Thymus (tissue), 11 donors: ENCODE measurements around the gene KCNH2. TPM values are rescaled to one million over a fixed set of nuclear protein-coding genes. Genes with fewer than 3 reads are reported as not detected.

Experiments used
- DNase-seq, 9 donors: peaks; one replicate each; pipeline ENCODE4 v3.0.0-alpha.2; 2013; ENCODE audit warnings: low spot score in 9 of 9, low read depth in 6 of 9, missing footprints in 1 of 9
- H3K27ac ChIP-seq, 2 donors: one replicate each; pipeline ENCODE4 v1.5.1; 2013; ENCODE audit warnings: control low read depth in 1 of 2, low read depth in 1 of 2, low read length in 1 of 2, mild to moderate bottlenecking in 1 of 2, moderate library complexity in 1 of 2
- H3K27me3 ChIP-seq, 2 donors: one replicate each; pipeline ENCODE4 v1.5.1; 2013; ENCODE audit warnings: low read length in 1 of 2; ENCODE audit not compliant: control insufficient read depth in 2 of 2, insufficient read depth in 1 of 2
- H3K36me3 ChIP-seq, 2 donors: one replicate each; pipeline ENCODE4 v1.5.1; 2013; ENCODE audit warnings: low read length in 1 of 2, mild to moderate bottlenecking in 1 of 2, moderate library complexity in 1 of 2; ENCODE audit not compliant: control insufficient read depth in 2 of 2, insufficient read depth in 2 of 2
- H3K4me1 ChIP-seq, 2 donors: one replicate each; pipeline ENCODE4 v1.5.1; 2013; ENCODE audit warnings: low read length in 2 of 2; ENCODE audit not compliant: control insufficient read depth in 2 of 2, insufficient read depth in 2 of 2
- H3K4me3 ChIP-seq, 2 donors: one replicate each; pipeline ENCODE4 v1.5.1; 2013; ENCODE audit warnings: low read length in 2 of 2, control low read depth in 1 of 2, mild to moderate bottlenecking in 1 of 2
- H3K9me3 ChIP-seq, 2 donors: one replicate each; pipeline ENCODE4 v1.5.1; 2013; ENCODE audit warnings: low read length in 1 of 2, mild to moderate bottlenecking in 1 of 2; ENCODE audit not compliant: control insufficient read depth in 2 of 2, insufficient read depth in 1 of 2
- WGBS: extraction: QIAGEN DNeasy Blood & Tissue Kit; methylation state at CpG from one replicate; pipeline ENCODE4 v1.1.7; 2013; 5-methylcytosine and 5-hydroxymethylcytosine counted together
- polyA plus RNA-seq: library from polyadenylated mRNA; stranded (reverse); fragments of 200-250 nt; gene quantifications from one replicate; pipeline ENCODE4 v1.2.3, GENCODE V29; 2013
- total RNA-seq: library from RNA; stranded (reverse); fragments of 120-200 nt; gene quantifications from one replicate; pipeline ENCODE4 v1.2.4, GENCODE V29; 2013
- donor health status: healthy.

The KCNH2 gene
- total and polyA plus RNA-seq, 2 donors, result 1.5 to 2.3 TPM

GRCh38 chr7:150904011-150904909 lies 73.9 kb downstream of the KCNH2 start:
- DNase-seq, result no peak
- Histone ChIP-seq H3K27ac (no peak overlapping the region), H3K4me1 (no peaks in the 10 kb centered on the region), H3K27me3 (peaks cover 2 to 36% of the 10 kb centered on the region in 2 donors), H3K36me3 (no peaks in the 10 kb centered on the region), H3K9me3 (no peaks in the 10 kb centered on the region), H3K4me3 (no peak overlapping the region)
- 39% methylated on average over 6 of the region's 6 CpGs for WGBS

- WGBS, result 13% methylated on average over 12 of the region's 12 CpGs
- peaks cover 2 to 41% of the 10 kb centered on the region in 2 donors for H3K27me3 ChIP-seq
- no peak for DNase-seq
- H3K27ac ChIP-seq, result no peak overlapping the region
- no peak overlapping the region for H3K4me3 ChIP-seq
- H3K4me1 ChIP-seq, result peaks cover 0 to 2% of the 10 kb centered on the region in 2 donors
- H3K36me3 ChIP-seq, result no peaks in the 10 kb centered on the region
- H3K9me3 ChIP-seq, result no peaks in the 10 kb centered on the region
These were observed 74.5 kb downstream of the KCNH2 start for GRCh38 chr7:150903606-150904005.

GRCh38 chr7:150902078-150903033 lies 75.8 kb downstream of the KCNH2 start:
- peaks cover 7 to 53% of the 10 kb centered on the region in 2 donors for H3K27me3 ChIP-seq
- H3K27ac ChIP-seq, result no peak overlapping the region
- H3K9me3 ChIP-seq, result no peaks in the 10 kb centered on the region
- WGBS, result 95% methylated on average over 14 of the region's 14 CpGs
- no peak overlapping the region for H3K4me3 ChIP-seq
- no peaks in the 10 kb centered on the region for H3K36me3 ChIP-seq
- H3K4me1 ChIP-seq, result peaks cover 0 to 3% of the 10 kb centered on the region in 2 donors
- DNase-seq, result no peak

- H3K4me1 ChIP-seq, result peaks cover 0 to 3% of the 10 kb centered on the region in 2 donors
- no peak overlapping the region for H3K4me3 ChIP-seq
- 48% methylated on average over 15 of the region's 15 CpGs for WGBS
- no peaks in the 10 kb centered on the region for H3K9me3 ChIP-seq
- no peaks in the 10 kb centered on the region for H3K36me3 ChIP-seq
- H3K27me3 ChIP-seq, result peaks cover 7 to 62% of the 10 kb centered on the region in 2 donors
- H3K27ac ChIP-seq, result no peak overlapping the region
- no peak for DNase-seq
These were observed 76.7 kb downstream of the KCNH2 start for GRCh38 chr7:150901160-150902035.

GRCh38 chr7:150900675-150901074 lies 77.4 kb downstream of the KCNH2 start:
- H3K27ac ChIP-seq, result no peak overlapping the region
- no peaks in the 10 kb centered on the region for H3K9me3 ChIP-seq
- no peak overlapping the region for H3K4me3 ChIP-seq
- no peaks in the 10 kb centered on the region for H3K36me3 ChIP-seq
- peaks cover 0 to 3% of the 10 kb centered on the region in 2 donors for H3K4me1 ChIP-seq
- peaks cover 7 to 66% of the 10 kb centered on the region in 2 donors for H3K27me3 ChIP-seq
- no peak for DNase-seq
- WGBS, result 83% methylated on average over 8 of the region's 8 CpGs

DNA sequence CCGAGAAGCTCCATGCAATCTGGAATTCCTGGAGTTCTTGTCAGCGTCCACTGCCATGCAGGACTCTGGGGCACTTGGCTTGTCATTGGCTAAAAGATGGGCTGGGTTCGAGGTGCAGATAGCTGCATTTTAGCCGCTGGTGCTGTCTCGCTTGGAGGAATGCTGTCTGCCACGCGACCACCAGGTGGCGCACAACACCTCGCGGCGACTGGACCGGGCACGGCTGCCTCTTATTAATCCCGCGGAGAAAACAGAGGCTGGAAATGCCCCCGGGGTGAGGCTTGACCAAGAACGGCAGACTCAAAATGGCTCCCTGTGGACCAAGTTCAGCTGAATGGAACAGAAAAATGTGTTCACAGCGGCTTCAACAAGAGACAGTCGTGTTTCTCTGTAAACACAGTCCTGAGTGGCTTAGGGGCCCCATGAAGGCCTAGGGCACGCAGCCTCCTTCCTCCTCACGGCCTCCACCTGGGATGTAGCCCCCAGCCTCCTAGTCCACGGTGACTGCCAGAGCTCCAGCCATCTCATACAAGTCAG lies 79.6 kb downstream of the KCNH2 start:
- WGBS, result 15% methylated on average over 22 of the region's 22 CpGs
- peaks cover 5 to 62% of the 10 kb centered on the region in 2 donors for H3K27me3 ChIP-seq
- peak in 7 of 9 donors; percentile 19 to 73 (median 45) for DNase-seq
- H3K4me3 ChIP-seq, result no peak overlapping the region
- H3K9me3 ChIP-seq, result no peaks in the 10 kb centered on the region
- H3K27ac ChIP-seq, result no peak overlapping the region
- H3K4me1 ChIP-seq, result peaks cover 0 to 3% of the 10 kb centered on the region in 2 donors
- H3K36me3 ChIP-seq, result no peaks in the 10 kb centered on the region

GRCh38 chr7:150897502-150898474 lies 80.3 kb downstream of the KCNH2 start:
- H3K9me3 ChIP-seq, result no peaks in the 10 kb centered on the region
- H3K27me3 ChIP-seq, result peaks cover 5 to 59% of the 10 kb centered on the region in 2 donors
- no peak for DNase-seq
- 63% methylated on average over 22 of the region's 22 CpGs for WGBS
- H3K4me1 ChIP-seq, result peaks cover 0 to 3% of the 10 kb centered on the region in 2 donors
- no peak overlapping the region for H3K27ac ChIP-seq
- H3K36me3 ChIP-seq, result no peaks in the 10 kb centered on the region
- no peak overlapping the region for H3K4me3 ChIP-seq
